GM12875 (cell line): ENCODE data around the gene MARVELD1.

Source experiments
- H3K4me3 ChIP-seq: one replicate; pipeline ENCODE4 v1.5.1; 2011; ENCODE audit warnings: low read depth, low read length, control low read depth
- CTCF ChIP-seq: IDR thresholded peaks from 2 replicates; pipeline ENCODE4 v1.5.1; 2011; ENCODE audit warnings: low read depth, mild to moderate bottlenecking, control low read depth, inconsistent platforms, low read length, moderate library complexity, borderline replicate concordance; ENCODE audit not compliant: insufficient read depth

Gene MARVELD1

GRCh38 chr10:97737770-97738265, 24.3 kb downstream of the MARVELD1 start:
- TF ChIP-seq CTCF, result no peak

GRCh38 chr10:97738616-97739015, 25.1 kb downstream of the MARVELD1 start:
- no peak overlapping the region for H3K4me3 ChIP-seq
- TF ChIP-seq CTCF, result no peak

More at GRCh38 chr10:97737770-97738265, 24.3 kb downstream of the MARVELD1 start:
- H3K4me3 ChIP-seq, result peak overlapping the region; percentile 88

GRCh38 chr10:97740613-97741012, 27.1 kb downstream of the MARVELD1 start:
- H3K4me3 ChIP-seq, result no peak overlapping the region
- TF ChIP-seq CTCF, result no peak

GRCh38 chr10:97743169-97743943, 29.8 kb downstream of the MARVELD1 start:
- TF ChIP-seq CTCF, result no peak
- H3K4me3 ChIP-seq, result no peak overlapping the region

GRCh38 chr10:97744405-97745035, 31.0 kb downstream of the MARVELD1 start:
- no peak for TF ChIP-seq CTCF
- H3K4me3 ChIP-seq, result no peak overlapping the region

- H3K4me3 ChIP-seq, result no peak overlapping the region
- no peak for TF ChIP-seq CTCF
These were observed 34.0 kb downstream of the MARVELD1 start for GRCh38 chr10:97747573-97747972.
